Fibroblast of upper back skin (primary cell): ENCODE data around the gene SLIT1.
A peak's percentile ranks its signal among the peaks of the same experiment; 100 is the strongest.

Source experiments
- DNase-seq: peaks from one replicate; pipeline ENCODE4 v3.0.0-alpha.2; 2013

SLIT1 gene

GRCh38 chr10:97017474-97017903 is 168.3 kb downstream of the SLIT1 start:
- no peak for DNase-seq

- no peak for DNase-seq
Observed at GRCh38 chr10:97016728-97017473, 168.9 kb downstream of the SLIT1 start.

- no peak for DNase-seq
Observed at GRCh38 chr10:97015240-97015639, 170.5 kb downstream of the SLIT1 start.

GRCh38 chr10:97013983-97014382 is 171.8 kb downstream of the SLIT1 start:
- no peak for DNase-seq

GRCh38 chr10:97013568-97013967 is 172.2 kb downstream of the SLIT1 start:
- no peak for DNase-seq

- DNase-seq, result no peak
Observed at GRCh38 chr10:97012470-97012869, 173.3 kb downstream of the SLIT1 start.

GRCh38 chr10:97011397-97011796 is 174.4 kb downstream of the SLIT1 start:
- no peak for DNase-seq

- no peak for DNase-seq
Observed at GRCh38 chr10:97010695-97011206, 175.0 kb downstream of the SLIT1 start.

GRCh38 chr10:97007417-97007816 is 178.3 kb downstream of the SLIT1 start:
- DNase-seq, result no peak

GRCh38 chr10:97006364-97006763 is 179.4 kb downstream of the SLIT1 start:
- DNase-seq, result no peak

- DNase-seq, result no peak
Observed at GRCh38 chr10:97005349-97005748, 180.4 kb downstream of the SLIT1 start.

- no peak for DNase-seq
Observed at GRCh38 chr10:97004591-97004990, 181.2 kb downstream of the SLIT1 start.

GRCh38 chr10:97003804-97004201 is 182.0 kb downstream of the SLIT1 start:
- DNase-seq, result no peak

GRCh38 chr10:97003151-97003803 is 182.5 kb downstream of the SLIT1 start:
- DNase-seq, result no peak

- DNase-seq, result no peak
Observed at GRCh38 chr10:97002670-97003069, 183.1 kb downstream of the SLIT1 start.

GRCh38 chr10:97001183-97001991 is 184.4 kb downstream of the SLIT1 start:
- no peak for DNase-seq

GRCh38 chr10:97000487-97001182 is 185.1 kb downstream of the SLIT1 start:
- DNase-seq, result no peak

- DNase-seq, result no peak
Observed at GRCh38 chr10:96999987-97000386, 185.8 kb downstream of the SLIT1 start.

GRCh38 chr10:96999337-96999736 is 186.4 kb downstream of the SLIT1 start:
- DNase-seq, result no peak

- peak; percentile 71 for DNase-seq
Observed at GRCh38 chr10:96998329-96998888, 187.3 kb downstream of the SLIT1 start.

GRCh38 chr10:96996275-96996965 is 189.3 kb downstream of the SLIT1 start:
- no peak for DNase-seq

- DNase-seq, result peak; percentile 53
Observed at GRCh38 chr10:96995851-96996250, 189.9 kb downstream of the SLIT1 start.
